Measurements from ENCODE around the gene RHBDF2.

RHBDF2 gene

DNA sequence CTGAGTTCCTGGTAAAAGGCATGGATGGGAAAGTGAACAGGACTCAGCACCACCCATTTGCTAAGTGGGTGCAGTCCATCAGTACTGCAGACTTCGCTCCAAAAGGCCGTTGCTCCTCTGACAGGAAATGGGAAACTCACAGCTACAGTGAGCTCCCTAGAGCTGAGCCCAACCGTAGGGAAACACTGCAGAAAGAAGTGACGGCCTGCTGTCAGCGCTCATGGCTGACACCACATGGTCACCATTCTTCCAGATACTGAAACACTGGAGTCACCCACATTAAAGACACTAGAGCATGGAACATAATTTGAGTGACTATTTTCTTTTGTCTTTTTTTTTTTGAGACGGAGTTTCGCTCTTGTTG is 80.2 kb downstream of the RHBDF2 start:
- Histone ChIP-seq H3K9me3 (ENCODE audit: control insufficient read depth, low read length) (no peaks in the 10 kb centered on the region), H3K9ac (no peak overlapping the region), H3K36me3 (ENCODE audit: control insufficient read depth, insufficient read depth, low read length) (no peaks in the 10 kb centered on the region), H3K4me3 (ENCODE audit: low read depth, low read length) (no peak overlapping the region), H3K27ac (peak overlapping the region; percentile 54), H3K79me2 (peaks cover 35% of the 10 kb centered on the region), H2AFZ (peak overlapping the region; percentile 21), H3K4me2 (ENCODE audit: low read length) (no peak overlapping the region), H3K4me1 (peaks cover 19% of the 10 kb centered on the region), H3K27me3 (ENCODE audit: control insufficient read depth, insufficient read depth, low read length) (no peaks in the 10 kb centered on the region)
- TF ChIP-seq, protein P1, sequence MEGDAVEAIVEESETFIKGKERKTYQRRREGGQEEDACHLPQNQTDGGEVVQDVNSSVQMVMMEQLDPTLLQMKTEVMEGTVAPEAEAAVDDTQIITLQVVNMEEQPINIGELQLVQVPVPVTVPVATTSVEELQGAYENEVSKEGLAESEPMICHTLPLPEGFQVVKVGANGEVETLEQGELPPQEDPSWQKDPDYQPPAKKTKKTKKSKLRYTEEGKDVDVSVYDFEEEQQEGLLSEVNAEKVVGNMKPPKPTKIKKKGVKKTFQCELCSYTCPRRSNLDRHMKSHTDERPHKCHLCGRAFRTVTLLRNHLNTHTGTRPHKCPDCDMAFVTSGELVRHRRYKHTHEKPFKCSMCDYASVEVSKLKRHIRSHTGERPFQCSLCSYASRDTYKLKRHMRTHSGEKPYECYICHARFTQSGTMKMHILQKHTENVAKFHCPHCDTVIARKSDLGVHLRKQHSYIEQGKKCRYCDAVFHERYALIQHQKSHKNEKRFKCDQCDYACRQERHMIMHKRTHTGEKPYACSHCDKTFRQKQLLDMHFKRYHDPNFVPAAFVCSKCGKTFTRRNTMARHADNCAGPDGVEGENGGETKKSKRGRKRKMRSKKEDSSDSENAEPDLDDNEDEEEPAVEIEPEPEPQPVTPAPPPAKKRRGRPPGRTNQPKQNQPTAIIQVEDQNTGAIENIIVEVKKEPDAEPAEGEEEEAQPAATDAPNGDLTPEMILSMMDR (IDR thresholded peaks at IDR 0.05), result no peak
